ENCODE measurements around the gene SLC1A4.
A peak's percentile ranks its signal among the peaks of the same experiment; 100 is the strongest.
"Not testable (repeated sequence)": the region's sequence is repeated elsewhere in the genome, so short reads cannot be mapped to it uniquely, and the experiment has no call there.

The SLC1A4 gene

GRCh38 chr2:65026704-65027464 lies 37.7 kb downstream of the SLC1A4 start:
- no peak for DNase-seq

- DNase-seq = no peak
Measured at GRCh38 chr2:65027616-65028244, 38.5 kb downstream of the SLC1A4 start.

- DNase-seq = no peak
Measured at GRCh38 chr2:65030476-65031332, 41.5 kb downstream of the SLC1A4 start.

- peak in 2 of 14 donors; percentile 21 to 27 for DNase-seq
Measured at GRCh38 chr2:65031341-65032018, 42.3 kb downstream of the SLC1A4 start.

- no peak for DNase-seq
Measured at GRCh38 chr2:65032019-65032975, 43.1 kb downstream of the SLC1A4 start.

- DNase-seq = no peak
Measured at GRCh38 chr2:65033178-65033577, 44.0 kb downstream of the SLC1A4 start.

GRCh38 chr2:65033667-65034066 lies 44.5 kb downstream of the SLC1A4 start:
- DNase-seq = not testable (repeated sequence)

GRCh38 chr2:65035351-65035943 lies 46.2 kb downstream of the SLC1A4 start:
- DNase-seq = no peak

- DNase-seq = no peak
Measured at GRCh38 chr2:65037178-65037577, 48.0 kb downstream of the SLC1A4 start.

- DNase-seq = peak in 1 of 14 donors; percentile 15
Measured at GRCh38 chr2:65039640-65040039, 50.4 kb downstream of the SLC1A4 start.

- DNase-seq = peak in 13 of 14 donors; percentile 14 to 74 (median 60)
Measured at GRCh38 chr2:65040400-65041261, 51.4 kb downstream of the SLC1A4 start.

- DNase-seq = no peak
Measured at GRCh38 chr2:65043001-65043400, 53.8 kb downstream of the SLC1A4 start.

- DNase-seq = no peak
Measured at GRCh38 chr2:65044097-65044735, 55.0 kb downstream of the SLC1A4 start.

GRCh38 chr2:65045651-65046050 lies 56.5 kb downstream of the SLC1A4 start:
- DNase-seq = no peak

GRCh38 chr2:65046633-65047407 lies 57.6 kb downstream of the SLC1A4 start:
- DNase-seq = no peak

GRCh38 chr2:65049010-65049639 lies 59.9 kb downstream of the SLC1A4 start:
- DNase-seq = no peak

- DNase-seq = no peak
Measured at GRCh38 chr2:65050931-65051330, 61.7 kb downstream of the SLC1A4 start.

- peak in 2 of 14 donors; percentile 27 to 40 for DNase-seq
Measured at GRCh38 chr2:65053199-65053598, 64.0 kb downstream of the SLC1A4 start.
